Mucosa of rectum (tissue), 2 donors: ENCODE results near the gene ZBTB7B.
A peak's percentile ranks its signal among the peaks of the same experiment; 100 is the strongest.

Experiments
- H3K27ac ChIP-seq, 2 donors: one replicate each; pipeline ENCODE4 v1.7.0; 2013; ENCODE audit warnings: inconsistent platforms in 2 of 2, low read depth in 2 of 2, low read length in 2 of 2
- H3K27me3 ChIP-seq, 2 donors: one replicate each; pipeline ENCODE4 v1.7.0; 2013; ENCODE audit warnings: low read length in 2 of 2; ENCODE audit not compliant: control insufficient read depth in 2 of 2, insufficient read depth in 2 of 2
- H3K36me3 ChIP-seq, 2 donors: one replicate each; pipeline ENCODE4 v1.7.0; 2013; ENCODE audit warnings: low read length in 2 of 2; ENCODE audit not compliant: control insufficient read depth in 2 of 2, insufficient read depth in 2 of 2
- H3K4me1 ChIP-seq, 2 donors: one replicate each; pipeline ENCODE4 v1.7.0; 2013; ENCODE audit warnings: low read length in 2 of 2, mild to moderate bottlenecking in 1 of 2; ENCODE audit not compliant: control insufficient read depth in 2 of 2, insufficient read depth in 2 of 2
- H3K4me3 ChIP-seq, 2 donors: one replicate each; pipeline ENCODE4 v1.7.0; 2013; ENCODE audit warnings: low read length in 2 of 2
- H3K9ac ChIP-seq, 2 donors: one replicate each; pipeline ENCODE4 v1.7.0; 2013; ENCODE audit warnings: low read length in 2 of 2, low read depth in 1 of 2, mild to moderate bottlenecking in 1 of 2
- H3K9me3 ChIP-seq, 2 donors: one replicate each; pipeline ENCODE4 v1.7.0; 2013; ENCODE audit warnings: low read length in 2 of 2; ENCODE audit not compliant: control insufficient read depth in 2 of 2
- donor health status: healthy.
- donor health status: Normal muscosa, but diverticular disease.

ZBTB7B gene

GRCh38 chr1:154968731-154969130 is 33.9 kb upstream of the ZBTB7B start:
- Histone ChIP-seq H3K27me3 (no peaks in the 10 kb centered on the region), H3K9ac (no peak overlapping the region), H3K36me3 (peaks cover 42 to 62% of the 10 kb centered on the region in 2 donors), H3K27ac (no peak overlapping the region), H3K4me1 (peaks cover 25 to 32% of the 10 kb centered on the region in 2 donors), H3K4me3 (no peak overlapping the region), H3K9me3 (no peaks in the 10 kb centered on the region)

- H3K36me3 ChIP-seq = peaks cover 39 to 57% of the 10 kb centered on the region in 2 donors
- H3K4me3 ChIP-seq = no peak overlapping the region
- no peak overlapping the region for H3K27ac ChIP-seq
These were observed 33.4 kb upstream of the ZBTB7B start for GRCh38 chr1:154969246-154969645.

GRCh38 chr1:154969860-154970452 is 32.6 kb upstream of the ZBTB7B start:
- H3K4me1 ChIP-seq = peaks cover 25 to 32% of the 10 kb centered on the region in 2 donors
- peaks cover 36 to 51% of the 10 kb centered on the region in 2 donors for H3K36me3 ChIP-seq
- H3K27me3 ChIP-seq = no peaks in the 10 kb centered on the region
- no peaks in the 10 kb centered on the region for H3K9me3 ChIP-seq
- peak overlapping the region; percentile 86 to 87 for H3K27ac ChIP-seq
- peak overlapping the region; percentile 28 to 43 for H3K4me3 ChIP-seq
- H3K9ac ChIP-seq = peak overlapping the region; percentile 32 to 57

More at GRCh38 chr1:154969246-154969645, 33.4 kb upstream of the ZBTB7B start:
- Histone ChIP-seq H3K9me3 (no peaks in the 10 kb centered on the region), H3K4me1 (peaks cover 25 to 32% of the 10 kb centered on the region in 2 donors), H3K27me3 (no peaks in the 10 kb centered on the region), H3K9ac (no peak overlapping the region)

GRCh38 chr1:154970631-154971340 is 31.8 kb upstream of the ZBTB7B start, which contains the start of gene SHC1:
SHC1 (minus strand) TSS chr1:154970747; CDS start chr1:154970526, 221 bp downstream.
- Histone ChIP-seq H3K27me3 (no peaks in the 10 kb centered on the region), H3K27ac (peak within 1 kb of the TSS; percentile 86 to 87), H3K9me3 (no peaks in the 10 kb centered on the region), H3K9ac (peak within 1 kb of the TSS; percentile 32 to 57), H3K36me3 (peaks cover 30 to 44% of the 10 kb centered on the region in 2 donors), H3K4me1 (peaks cover 25 to 32% of the 10 kb centered on the region in 2 donors), H3K4me3 (peak within 1 kb of the TSS; percentile 28 to 43)

- Histone ChIP-seq H3K9ac (peak overlapping the region; percentile 14 to 57), H3K4me1 (peaks cover 31 to 39% of the 10 kb centered on the region in 2 donors), H3K9me3 (no peaks in the 10 kb centered on the region), H3K36me3 (peaks cover 23 to 38% of the 10 kb centered on the region in 2 donors), H3K4me3 (peak overlapping the region; percentile 17 to 43), H3K27ac (peak overlapping the region; percentile 86 to 87), H3K27me3 (no peaks in the 10 kb centered on the region)
These were observed 31.1 kb upstream of the ZBTB7B start for GRCh38 chr1:154971341-154971998.

- Histone ChIP-seq H3K27me3 (no peaks in the 10 kb centered on the region), H3K4me3 (peak overlapping the region; percentile 55 to 96), H3K27ac (peak overlapping the region; percentile 99), H3K36me3 (peaks cover 16 to 31% of the 10 kb centered on the region in 2 donors), H3K4me1 (peaks cover 31 to 40% of the 10 kb centered on the region in 2 donors), H3K9ac (peak overlapping the region in 1 of 2 donors; percentile 79), H3K9me3 (no peaks in the 10 kb centered on the region)
These were observed 30.4 kb upstream of the ZBTB7B start for GRCh38 chr1:154972213-154972516.

GRCh38 chr1:154972517-154973343 is 29.9 kb upstream of the ZBTB7B start:
- no peaks in the 10 kb centered on the region for H3K27me3 ChIP-seq
- peaks cover 31 to 40% of the 10 kb centered on the region in 2 donors for H3K4me1 ChIP-seq
- H3K36me3 ChIP-seq = peaks cover 10 to 25% of the 10 kb centered on the region in 2 donors
- peak overlapping the region; percentile 55 to 96 for H3K4me3 ChIP-seq
- peak overlapping the region; percentile 79 to 99 for H3K9ac ChIP-seq
- peak overlapping the region; percentile 99 for H3K27ac ChIP-seq
- no peaks in the 10 kb centered on the region for H3K9me3 ChIP-seq

GRCh38 chr1:154973344-154974101 is 29.1 kb upstream of the ZBTB7B start:
- H3K27ac ChIP-seq = peak overlapping the region; percentile 99

More at GRCh38 chr1:154973344-154974101, 29.1 kb upstream of the ZBTB7B start:
- H3K36me3 ChIP-seq = peaks cover 2 to 17% of the 10 kb centered on the region in 2 donors
- H3K27me3 ChIP-seq = no peaks in the 10 kb centered on the region
- H3K9ac ChIP-seq = peak overlapping the region; percentile 79 to 99
- peak overlapping the region; percentile 96 to 97 for H3K4me3 ChIP-seq
- H3K9me3 ChIP-seq = no peaks in the 10 kb centered on the region
- H3K4me1 ChIP-seq = peaks cover 31 to 40% of the 10 kb centered on the region in 2 donors
